HS-5 (cell line): ENCODE data around the gene SERPINB8.

Experiments
- DNase-seq: peaks from one replicate; pipeline ENCODE4 v3.0.0-alpha.2; 2012; ENCODE audit warnings: low read depth

The SERPINB8 gene

GRCh38 chr18:63965716-63966330 lies 4.1 kb upstream of the SERPINB8 start:
- no peak for DNase-seq

DNA sequence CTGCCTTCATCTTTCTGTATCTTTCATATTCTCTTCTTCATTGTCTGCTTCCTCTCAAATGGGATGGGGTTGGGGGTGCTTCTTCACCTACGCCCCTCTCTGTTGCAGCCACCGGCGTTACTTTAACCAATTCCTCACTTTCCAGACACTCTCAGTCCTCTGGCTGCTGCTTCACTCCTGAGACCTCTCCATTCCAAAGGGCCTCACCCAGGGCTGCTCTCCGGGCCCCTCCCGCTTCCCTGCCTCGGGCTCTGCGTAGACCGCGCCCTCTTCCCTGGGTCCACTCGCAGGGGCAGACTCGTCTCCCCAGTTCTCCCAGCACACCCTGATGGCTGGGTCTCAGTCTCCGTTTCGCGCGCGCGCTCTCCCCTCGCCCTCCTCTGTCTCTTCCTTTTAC lies 926 bp downstream of the SERPINB8 start:
- DNase-seq: no peak

GRCh38 chr18:63971320-63972001 lies 1.6 kb downstream of the SERPINB8 start:
- no peak for DNase-seq

GRCh38 chr18:63972002-63972376 lies 2.1 kb downstream of the SERPINB8 start:
- no peak for DNase-seq

DNA sequence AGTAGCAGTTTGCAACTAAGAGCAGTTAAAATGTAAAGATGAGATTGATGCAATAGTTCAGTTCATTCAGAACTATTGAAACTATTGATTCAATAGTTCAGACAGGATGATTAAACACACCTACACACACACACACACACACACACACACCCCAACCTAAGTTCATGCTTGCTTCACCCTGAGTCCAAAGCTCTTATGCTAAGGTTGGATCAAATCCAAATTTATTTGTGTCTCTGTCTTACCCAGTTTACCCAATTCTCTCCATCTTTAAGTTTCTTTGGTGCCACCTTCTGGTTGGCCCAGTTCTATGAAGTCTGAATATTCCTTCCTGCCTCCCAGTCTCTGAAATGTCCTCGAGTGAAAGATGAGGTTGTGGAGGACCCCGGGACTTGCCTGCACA lies 5.1 kb downstream of the SERPINB8 start:
- DNase-seq: no peak

- DNase-seq: no peak
Measured at GRCh38 chr18:63975628-63976027, 5.7 kb downstream of the SERPINB8 start.

GRCh38 chr18:63977040-63977439 lies 7.2 kb downstream of the SERPINB8 start:
- no peak for DNase-seq

GRCh38 chr18:63979409-63979920 lies 9.6 kb downstream of the SERPINB8 start:
- no peak for DNase-seq

DNA sequence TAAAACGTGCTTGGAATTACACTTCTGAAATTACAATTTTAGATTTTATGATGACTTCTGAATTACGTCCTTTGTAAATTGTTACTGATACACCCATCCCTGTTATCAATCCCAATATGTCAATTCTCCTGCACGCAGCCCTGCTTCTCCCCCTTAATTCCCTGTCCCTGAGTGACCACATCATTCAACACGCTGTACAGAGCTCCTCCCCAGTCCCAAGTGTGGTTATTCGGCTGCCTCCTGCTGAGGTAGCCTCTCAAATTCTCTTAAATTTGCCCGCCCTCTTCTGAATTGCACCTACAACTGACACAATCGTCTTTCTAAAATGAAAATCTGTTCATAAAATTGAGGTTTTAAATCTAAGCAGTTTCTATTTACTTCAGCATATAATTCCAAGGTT lies 10.1 kb downstream of the SERPINB8 start:
- DNase-seq: no peak

DNA sequence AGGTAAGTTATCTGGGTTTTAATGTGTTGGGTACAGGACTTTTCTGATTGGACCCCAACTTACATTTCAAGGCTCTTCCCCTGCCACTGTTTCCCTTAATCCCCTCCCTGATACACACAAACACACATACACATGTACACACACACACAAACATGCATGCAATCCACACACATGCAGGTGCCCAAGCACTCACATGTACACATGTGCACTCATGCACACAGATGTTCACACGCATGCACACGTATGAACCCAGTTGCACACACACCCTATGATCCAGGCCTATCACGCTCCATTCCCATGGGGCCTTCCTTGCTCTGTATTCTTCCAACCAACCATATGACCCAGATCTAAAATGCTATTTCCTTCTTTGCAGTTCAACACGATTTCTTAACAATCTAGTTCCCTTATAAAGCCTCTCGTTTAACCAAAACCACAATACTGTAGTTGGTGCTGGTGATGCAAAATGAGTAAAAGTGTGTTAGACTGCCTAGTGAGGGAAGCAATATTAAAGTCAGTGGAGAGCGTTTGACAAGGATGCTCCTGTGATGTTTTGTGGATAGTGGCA lies 11.1 kb downstream of the SERPINB8 start:
- no peak for DNase-seq

DNA sequence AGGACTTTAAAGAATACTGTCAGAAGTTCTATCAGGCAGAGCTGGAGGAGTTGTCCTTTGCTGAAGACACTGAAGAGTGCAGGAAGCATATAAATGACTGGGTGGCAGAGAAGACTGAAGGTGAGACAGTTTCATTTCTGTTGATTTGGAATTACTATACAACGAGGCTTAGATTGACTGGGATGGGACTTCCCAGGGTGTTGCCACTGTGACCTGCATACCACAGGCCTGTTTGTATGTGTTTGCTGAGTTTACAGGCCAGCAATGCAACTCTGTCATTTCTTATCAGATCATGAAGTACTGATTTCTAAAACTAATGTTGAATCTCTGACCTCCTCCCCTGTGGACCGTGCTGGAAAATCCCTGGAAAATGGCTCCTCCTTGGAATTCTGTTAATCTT lies 11.8 kb downstream of the SERPINB8 start:
- no peak for DNase-seq

DNA sequence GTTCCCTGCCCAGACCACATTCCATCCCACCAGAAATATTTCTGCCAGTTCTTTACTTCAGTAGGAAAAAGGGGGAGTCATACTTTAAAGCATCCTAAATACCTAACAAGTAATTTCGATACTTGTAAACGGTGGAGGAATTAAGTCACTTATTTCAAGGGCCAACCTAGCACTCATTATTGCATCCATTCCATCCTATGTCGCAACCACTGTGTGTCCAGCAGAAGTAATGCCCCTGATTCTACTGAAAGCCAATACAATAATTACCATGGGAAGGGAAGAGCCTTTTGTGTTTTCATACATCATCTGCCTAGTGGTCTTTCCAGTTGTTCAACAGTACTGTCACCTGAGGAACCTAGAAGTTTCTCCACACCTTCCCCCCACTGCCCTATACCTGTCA lies 12.5 kb downstream of the SERPINB8 start:
- no peak for DNase-seq

- no peak for DNase-seq
Measured at GRCh38 chr18:63986885-63987284, 17.0 kb downstream of the SERPINB8 start.

DNA sequence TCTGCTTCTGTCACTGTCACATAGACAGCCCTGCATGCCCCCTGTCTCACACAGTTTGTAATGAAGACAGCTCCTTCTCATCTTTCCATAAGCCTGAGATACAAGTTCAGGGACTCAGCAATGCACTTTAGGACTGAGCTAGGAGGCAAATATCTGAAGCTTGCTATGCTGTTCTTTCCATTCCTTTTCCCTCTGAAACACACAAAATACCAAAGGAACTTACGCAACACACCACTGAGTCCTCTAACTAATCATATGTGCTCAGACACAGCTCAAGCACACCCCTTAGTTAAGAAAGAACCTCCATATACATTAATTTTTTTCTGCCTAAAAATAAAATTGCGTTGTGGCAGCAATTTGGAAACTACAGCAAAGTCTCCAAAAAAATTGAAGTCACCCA lies 17.9 kb downstream of the SERPINB8 start:
- no peak for DNase-seq

DNA sequence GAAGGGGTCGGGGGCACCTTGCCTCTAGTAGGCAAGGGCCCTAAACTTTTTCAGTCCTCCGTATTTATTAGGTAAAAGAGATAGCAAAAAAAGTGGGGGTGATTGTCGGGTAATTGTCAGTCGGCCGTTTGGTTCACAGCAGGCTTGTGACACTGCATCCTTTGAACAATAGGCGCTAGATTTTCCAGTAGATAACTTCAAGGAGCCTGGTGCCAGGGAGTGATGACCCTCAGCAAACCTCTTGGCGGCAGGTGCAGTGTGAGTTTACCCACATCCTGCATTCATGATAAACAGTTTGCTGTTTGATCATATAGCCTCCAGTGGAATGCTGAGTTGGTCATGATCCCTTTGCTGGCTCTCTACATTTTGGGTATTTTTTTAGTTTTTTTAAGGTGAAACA lies 22.9 kb downstream of the SERPINB8 start:
- no peak for DNase-seq

DNA sequence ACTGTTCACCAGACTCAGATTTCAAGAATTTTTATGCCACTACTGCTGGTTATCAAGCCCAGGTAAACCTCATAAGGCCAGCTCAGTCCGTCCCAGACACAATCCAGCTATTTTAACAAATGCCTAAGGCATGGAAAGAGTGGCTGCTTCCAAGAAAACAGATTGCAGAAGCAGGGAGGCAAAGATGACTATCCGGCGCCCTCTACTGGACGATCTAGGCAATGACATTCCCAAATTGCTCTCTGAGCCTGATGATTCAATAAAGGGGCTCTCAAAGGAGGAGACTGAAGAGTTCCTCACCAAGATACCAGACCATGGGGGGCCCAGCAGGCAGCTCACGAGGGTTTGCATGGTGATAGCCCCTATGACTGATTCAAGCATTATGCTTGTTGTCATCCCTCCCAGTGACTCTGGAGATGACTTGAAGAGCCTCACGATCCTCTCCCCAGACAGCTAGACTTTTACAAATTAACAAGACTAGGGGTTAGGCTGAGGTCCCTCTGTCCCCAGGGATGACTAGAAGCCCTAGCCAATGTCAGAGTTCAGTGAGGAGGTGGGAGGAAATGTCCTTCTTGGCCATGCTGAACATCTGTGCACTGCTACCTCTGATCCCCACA lies 25.0 kb downstream of the SERPINB8 start:
- no peak for DNase-seq

- DNase-seq: no peak
Measured at GRCh38 chr18:63997041-63997440, 27.2 kb downstream of the SERPINB8 start.

GRCh38 chr18:63997606-63998005 lies 27.7 kb downstream of the SERPINB8 start:
- no peak for DNase-seq

GRCh38 chr18:63999871-64000270 lies 30.0 kb downstream of the SERPINB8 start:
- no peak for DNase-seq

- DNase-seq: no peak
Measured at GRCh38 chr18:64002581-64002980, 32.7 kb downstream of the SERPINB8 start.

DNA sequence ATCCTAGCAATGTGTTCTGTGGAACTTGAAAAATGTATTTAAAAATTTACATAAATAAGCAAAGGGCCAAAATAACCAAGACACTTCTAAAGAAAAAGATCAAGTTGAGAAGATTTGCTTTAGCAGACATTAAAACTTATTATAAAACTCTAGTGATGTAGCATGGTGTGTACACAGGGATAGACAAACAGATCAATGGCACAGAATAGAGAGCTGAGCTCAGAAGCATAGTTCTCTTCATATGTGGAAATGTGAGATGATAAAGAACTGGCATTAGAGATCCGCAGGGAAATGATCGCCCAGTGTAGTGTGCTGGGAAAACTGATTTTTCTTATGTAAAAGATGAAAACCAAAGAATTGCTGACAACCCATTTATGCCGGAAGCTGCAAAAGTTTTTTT lies 39.4 kb downstream of the SERPINB8 start:
- DNase-seq: no peak

GRCh38 chr18:64011513-64011912 lies 41.6 kb downstream of the SERPINB8 start:
- DNase-seq: no peak

DNA sequence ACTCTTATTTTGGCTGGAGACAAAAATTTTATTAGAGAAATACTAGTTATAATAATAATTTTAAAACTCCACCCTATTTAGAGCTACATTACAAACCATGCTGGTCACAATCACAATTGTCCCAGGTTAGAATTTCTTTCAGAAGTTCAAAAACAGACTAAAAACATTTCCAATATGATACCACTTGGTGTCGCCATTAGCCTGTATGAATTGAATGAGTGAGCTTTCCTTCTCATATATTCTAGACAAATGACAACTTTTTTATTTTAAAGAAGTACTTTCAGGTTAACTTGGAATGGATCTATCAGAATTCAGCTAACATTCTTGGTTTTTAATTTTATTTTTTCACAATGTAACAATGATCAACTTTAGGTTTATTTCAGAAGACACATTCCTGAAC lies 48.0 kb downstream of the SERPINB8 start:
- no peak for DNase-seq
